WTC11 (cell line): ENCODE results near the gene SCD5. TPM values are rescaled to one million over a fixed set of nuclear protein-coding genes. Genes with fewer than 3 reads are reported as not detected.

Experiments
- ATAC-seq: fragments of 200-7000 bp; cut with Tn5 transposase; 2 replicates; pipeline ENCODE4 v1.10.0; 2021; ENCODE audit warnings: mild to moderate bottlenecking, moderate library complexity
- CTCF ChIA-PET: fragments of 300-600 bp; sonication (Branson Sonifier 250); formaldehyde crosslinking; loops from one replicate; lab custom pipeline; 2021; ENCODE audit warnings: antibody characterized with exemption; lab: Charles Lee
- POLR2A ChIA-PET: fragments of 350-600 bp; sonication (Branson Sonifier 250); formaldehyde crosslinking; loops from one replicate; lab custom pipeline; 2021; ENCODE audit warnings: antibody characterized with exemption; lab: Charles Lee
- DNase-seq: peaks from one replicate; pipeline ENCODE4 v3.0.0; 2021; ENCODE audit warnings: low spot score
- H3K27ac Mint-ChIP-seq: 2 replicates; pipeline ENCODE4 v1.8.0; 2021; ENCODE audit warnings: mixed read lengths
- H3K27me3 Mint-ChIP-seq: 2 replicates; pipeline ENCODE4 v1.8.0; 2021; ENCODE audit warnings: low read depth, mild to moderate bottlenecking, moderate library complexity, mixed read lengths
- H3K36me3 Mint-ChIP-seq: 2 replicates; pipeline ENCODE4 v1.8.0; 2021; ENCODE audit warnings: mixed read lengths
- H3K4me1 Mint-ChIP-seq: 2 replicates; pipeline ENCODE4 v1.8.0; 2022; ENCODE audit warnings: mixed read lengths
- H3K4me3 Mint-ChIP-seq: 2 replicates; pipeline ENCODE4 v1.8.0; 2021; ENCODE audit warnings: mild to moderate bottlenecking, moderate library complexity, mixed read lengths
- H3K9me3 Mint-ChIP-seq: 2 replicates; pipeline ENCODE4 v1.8.0; 2021; ENCODE audit warnings: mixed read lengths
- ATF6 ChIP-seq: sonication (generic); formaldehyde crosslinking; IDR thresholded peaks from 2 replicates; pipeline ENCODE4 v1.8.1; 2023; ENCODE audit warnings: mild to moderate bottlenecking, missing genetic modification reagents
- E2F4 ChIP-seq: sonication (generic); formaldehyde crosslinking; IDR thresholded peaks from 2 replicates; pipeline ENCODE4 v1.8.1; 2022; ENCODE audit warnings: low read depth, mild to moderate bottlenecking, moderate library complexity, missing genetic modification reagents, borderline replicate concordance
- FOXK1 ChIP-seq: sonication (generic); formaldehyde crosslinking; IDR thresholded peaks from 2 replicates; pipeline ENCODE4 v1.8.0; 2022; ENCODE audit warnings: mild to moderate bottlenecking, moderate library complexity, missing genetic modification reagents
- GRHL2 ChIP-seq: fragments of 250-450 bp; sonication (Bioruptor Pico); IDR thresholded peaks from 2 replicates; pipeline ENCODE4 v1.8.0; 2022; ENCODE audit warnings: mild to moderate bottlenecking, moderate library complexity; ENCODE audit not compliant: insufficient replicate concordance, severe bottlenecking
- HMGA2 ChIP-seq: fragments of 250-450 bp; sonication (Bioruptor Pico); IDR thresholded peaks from 2 replicates; pipeline ENCODE4 v1.4.0; 2021; ENCODE audit warnings: mild to moderate bottlenecking, moderate library complexity
- NFATC4 ChIP-seq: fragments of 250-450 bp; sonication (Bioruptor Pico); IDR thresholded peaks from 2 replicates; pipeline ENCODE4 v1.9.0; 2021; ENCODE audit warnings: mild to moderate bottlenecking
- NR3C1 ChIP-seq: sonication (generic); formaldehyde crosslinking; conservative IDR thresholded peaks from 2 replicates; pipeline ENCODE4 v1.8.1; 2023; ENCODE audit warnings: low read depth, mild to moderate bottlenecking, missing genetic modification reagents
- PRDM15 ChIP-seq: sonication (generic); formaldehyde crosslinking; IDR thresholded peaks from 2 replicates; pipeline ENCODE4 v1.8.0; 2022; ENCODE audit warnings: missing genetic modification reagents
- SMAD4 ChIP-seq: sonication (generic); formaldehyde crosslinking; IDR thresholded peaks from 2 replicates; pipeline ENCODE4 v1.8.0; 2022; ENCODE audit warnings: mild to moderate bottlenecking, missing genetic modification reagents
- STAT6 ChIP-seq: sonication (generic); formaldehyde crosslinking; conservative IDR thresholded peaks from 2 replicates; pipeline ENCODE4 v1.8.1; 2023; ENCODE audit warnings: mild to moderate bottlenecking, low read depth, missing genetic modification reagents, moderate library complexity
- TP53 ChIP-seq: sonication (generic); formaldehyde crosslinking; IDR thresholded peaks from 2 replicates; pipeline ENCODE4 v1.8.1; 2023; ENCODE audit warnings: mild to moderate bottlenecking, missing genetic modification reagents
- USF1 ChIP-seq: sonication (generic); formaldehyde crosslinking; IDR thresholded peaks from 2 replicates; pipeline ENCODE4 v1.8.0; 2022; ENCODE audit warnings: mild to moderate bottlenecking, missing genetic modification reagents
- ZBTB21 ChIP-seq: sonication (generic); formaldehyde crosslinking; IDR thresholded peaks from 2 replicates; pipeline ENCODE4 v1.8.1; 2023; ENCODE audit warnings: mild to moderate bottlenecking, missing genetic modification reagents, borderline replicate concordance
- ZMAT4 ChIP-seq: fragments of 250-450 bp; sonication (Bioruptor Pico); IDR thresholded peaks from 2 replicates; pipeline ENCODE4 v1.9.0; 2021; ENCODE audit warnings: mild to moderate bottlenecking
- ZNF138 ChIP-seq: sonication (generic); formaldehyde crosslinking; conservative IDR thresholded peaks from 2 replicates; pipeline ENCODE4 v1.8.1; 2022; ENCODE audit warnings: mild to moderate bottlenecking, moderate library complexity, missing genetic modification reagents
- ZNF263 ChIP-seq: sonication (generic); formaldehyde crosslinking; IDR thresholded peaks from 2 replicates; pipeline ENCODE4 v1.8.1; 2022; ENCODE audit warnings: low read depth, mild to moderate bottlenecking, moderate library complexity, missing genetic modification reagents
- total RNA-seq: library from RNA; stranded (reverse); gene quantifications from 3 replicates; pipeline ENCODE4 v1.2.3, GENCODE V29; 2021

The SCD5 gene
- total RNA-seq, 1 experiment from 2014 or later = 6.3 TPM

- Mint-ChIP-seq H3K27ac (no peak overlapping the region), H3K36me3 (no peaks in the 10 kb centered on the region), H3K27me3 (no peaks in the 10 kb centered on the region), H3K4me3 (no peak overlapping the region), H3K9me3 (no peaks in the 10 kb centered on the region), H3K4me1 (peaks cover 21% of the 10 kb centered on the region)
- TF ChIP-seq ZNF263 (CRISPR knock-in tag) = no peak
- no peak for TF ChIP-seq USF1
- no peak for TF ChIP-seq ZBTB21
- no peak for TF ChIP-seq ZNF138 (CRISPR knock-in tag)
- TF ChIP-seq GRHL2 (CRISPR knock-in tag) = no peak
- no peak for TF ChIP-seq NR3C1 (CRISPR knock-in tag)
- no peak for TF ChIP-seq NFATC4
- TF ChIP-seq STAT6 (CRISPR knock-in tag) = no peak
- ATAC-seq (no peak), DNase-seq (no peak)
- ChIA-PET POLR2A (no interaction called here), CTCF (interaction anchor here (1.9 kb wide), 1 partner anchor 30 kb away, joined by 6 read pairs; no protein-coding TSS in a partner anchor)
Observed at GRCh38 chr4:82708982-82709381, 89.6 kb downstream of the SCD5 start.

GRCh38 chr4:82706349-82707000 is 92.1 kb downstream of the SCD5 start:
- Mint-ChIP-seq H3K36me3 (no peaks in the 10 kb centered on the region), H3K4me1 (peaks cover 21% of the 10 kb centered on the region), H3K27me3 (no peaks in the 10 kb centered on the region)
- POLR2A ChIA-PET = no interaction called here
- no peak for DNase-seq
- TF ChIP-seq TP53 (CRISPR knock-in tag) (no peak), ZMAT4 (CRISPR knock-in tag) (no peak), STAT6 (CRISPR knock-in tag) (no peak)
- TF ChIP-seq, all 79 proteins: peak for 0
- H3K27ac Mint-ChIP-seq = no peak overlapping the region
- no peaks in the 10 kb centered on the region for H3K9me3 Mint-ChIP-seq
- no peak overlapping the region for H3K4me3 Mint-ChIP-seq
- CTCF ChIA-PET = interaction anchor here (1.2 to 1.3 kb wide), 2 partner anchors 32 to 33 kb away, joined by 3 to 4 read pairs; no protein-coding TSS in a partner anchor
- ATAC-seq = no peak

GRCh38 chr4:82705928-82706300 is 92.7 kb downstream of the SCD5 start:
- ATAC-seq (no peak), DNase-seq (no peak)
- H3K36me3 Mint-ChIP-seq = no peaks in the 10 kb centered on the region
- no peaks in the 10 kb centered on the region for H3K27me3 Mint-ChIP-seq
- H3K4me1 Mint-ChIP-seq = peaks cover 21% of the 10 kb centered on the region
- H3K27ac Mint-ChIP-seq = no peak overlapping the region
- ChIA-PET CTCF (interaction anchor here (1.2 to 1.3 kb wide), 2 partner anchors 32 to 33 kb away, joined by 3 to 4 read pairs; no protein-coding TSS in a partner anchor), POLR2A (no interaction called here)
- no peak overlapping the region for H3K4me3 Mint-ChIP-seq
- no peaks in the 10 kb centered on the region for H3K9me3 Mint-ChIP-seq
- TF ChIP-seq PRDM15 (no peak), ATF6 (CRISPR knock-in tag) (no peak), SMAD4 (no peak), HMGA2 (CRISPR knock-in tag) (no peak), TP53 (CRISPR knock-in tag) (no peak), FOXK1 (CRISPR knock-in tag) (no peak), NFATC4 (no peak), E2F4 (CRISPR knock-in tag) (no peak)
